Right hindlimb (tissue), 1 donor: ENCODE results near the gene TBKBP1.
"Not testable (repeated sequence)": the region's sequence is repeated elsewhere in the genome, so short reads cannot be mapped to it uniquely, and the experiment has no call there.

Experiments
- DNase-seq: peaks from one replicate; pipeline ENCODE4 v3.0.0-alpha.2; 2018

TBKBP1 gene

DNA sequence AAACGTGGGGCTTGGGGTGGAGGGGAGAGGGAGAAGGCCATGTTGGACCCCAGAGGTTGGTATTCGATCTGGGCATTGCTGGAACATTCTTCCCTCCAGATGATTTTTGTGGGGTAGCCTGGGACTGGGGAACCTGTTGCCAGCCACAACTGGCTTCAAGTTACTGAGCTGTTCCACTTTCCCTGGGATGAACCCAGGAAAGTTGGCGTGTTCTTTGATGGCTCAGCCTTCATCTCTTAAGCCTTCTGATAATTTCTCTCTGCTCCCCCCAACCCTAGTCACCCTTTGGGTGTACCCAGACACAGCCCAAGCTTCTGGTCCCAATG, 41.1 kb downstream of the TBKBP1 start:
- DNase-seq, result no peak

DNA sequence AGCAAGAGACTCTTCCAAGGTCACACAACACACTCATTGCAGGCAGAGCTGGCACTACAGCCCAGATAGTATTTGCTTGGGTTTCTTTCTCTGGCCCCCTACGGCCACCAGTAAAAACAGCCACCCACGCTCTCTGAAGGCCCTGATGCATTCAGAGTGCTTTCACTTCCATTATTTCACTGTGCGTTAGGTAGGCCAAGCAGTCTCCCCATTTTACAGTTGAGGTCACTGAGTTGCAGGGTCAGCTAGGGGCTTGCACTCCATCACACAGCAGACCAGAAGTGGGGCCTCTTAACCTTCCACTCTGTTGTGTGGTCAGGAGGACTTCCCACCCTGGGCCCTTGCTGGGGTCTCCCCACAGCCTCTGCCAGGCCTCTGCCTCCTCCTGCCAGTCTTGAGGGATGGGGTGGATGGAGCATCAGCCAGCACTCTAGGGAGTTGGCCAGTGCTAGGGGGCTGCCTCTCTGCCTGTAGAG, 41.6 kb downstream of the TBKBP1 start:
- no peak for DNase-seq

DNA sequence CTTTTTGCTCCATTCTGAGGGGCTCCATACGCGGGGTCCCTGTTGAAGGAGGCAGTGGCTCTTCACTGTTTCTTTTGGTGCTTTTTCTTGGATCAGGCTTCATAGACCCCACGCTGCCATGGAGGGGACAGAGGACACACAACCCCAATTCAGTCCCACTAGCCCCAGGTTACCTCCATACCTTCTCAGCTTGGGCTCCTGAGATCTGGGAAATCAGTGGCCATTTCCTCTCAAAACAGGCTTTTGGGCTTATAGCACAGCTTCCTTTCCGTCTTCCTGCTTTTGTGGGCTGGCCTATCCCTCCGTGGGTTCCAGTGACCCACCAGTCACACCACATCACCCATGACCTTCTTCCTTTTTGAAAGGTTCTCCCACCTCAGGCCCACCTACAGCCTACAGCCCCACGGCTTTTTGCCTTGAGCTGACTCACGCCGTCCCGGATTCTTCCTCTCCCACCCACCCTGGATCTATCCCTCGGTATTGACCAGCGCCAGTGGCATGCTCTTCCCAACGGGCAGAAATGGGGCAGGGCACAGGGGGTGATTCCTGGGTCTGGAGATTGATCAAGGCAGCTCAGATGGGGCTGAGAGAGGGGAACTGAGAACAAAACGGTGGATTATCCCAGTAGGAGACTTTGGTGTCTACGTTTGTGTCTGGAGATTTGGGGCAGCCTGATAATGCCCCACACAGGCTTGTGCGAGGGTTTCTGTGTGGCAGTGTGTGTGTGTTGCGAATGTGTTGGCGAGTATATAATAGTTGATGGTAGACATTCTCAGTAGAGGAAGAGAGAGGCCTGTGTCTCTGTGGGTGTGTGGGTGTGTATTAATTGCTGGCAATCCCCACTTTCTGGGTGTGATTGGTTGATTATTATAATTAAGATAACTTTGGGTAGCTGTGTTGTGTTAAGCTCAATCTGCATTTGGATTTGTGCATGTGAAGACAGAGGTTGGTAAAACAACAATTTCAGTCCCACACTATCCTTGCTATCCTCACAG, 42.8 kb downstream of the TBKBP1 start:
- DNase-seq, result no peak

DNA sequence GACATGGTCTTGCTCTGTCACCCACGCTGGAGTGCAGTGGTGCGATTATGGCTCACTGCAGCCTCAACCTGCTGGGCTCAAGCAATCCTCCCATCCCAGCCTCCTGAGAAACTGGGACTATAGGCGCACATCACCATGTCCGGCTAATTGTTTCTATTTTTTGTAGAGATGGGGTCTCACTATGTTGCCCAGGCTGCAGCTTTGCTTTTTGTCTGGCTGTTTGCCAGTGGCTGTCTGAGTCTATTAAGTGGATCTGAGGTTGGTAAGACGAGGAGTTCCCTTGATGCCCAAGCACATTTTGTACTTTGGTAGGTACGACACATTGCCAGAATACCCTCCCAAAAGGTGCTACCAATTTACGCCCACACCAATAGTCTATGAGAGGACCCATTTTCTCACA, 44.2 kb downstream of the TBKBP1 start:
- no peak for DNase-seq

DNA sequence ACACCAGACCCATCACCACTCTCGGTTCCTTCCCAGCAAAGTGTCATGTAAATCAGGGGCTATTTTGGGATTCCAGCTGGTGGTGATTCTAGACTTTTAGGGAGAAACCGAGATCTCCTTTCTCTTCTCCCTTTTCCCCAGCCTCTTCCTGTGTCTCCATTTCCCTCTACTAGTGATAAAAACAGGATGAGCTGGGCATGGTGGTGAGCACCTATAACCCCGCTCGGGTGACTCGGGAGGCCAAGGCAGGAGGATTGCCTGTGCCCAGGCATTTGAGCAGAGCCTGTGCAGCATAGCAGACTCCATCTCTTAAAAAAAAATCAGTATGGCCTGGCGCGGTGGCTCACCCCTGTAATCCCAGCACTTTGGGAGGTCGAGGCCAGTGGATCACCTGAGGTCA, 45.2 kb downstream of the TBKBP1 start:
- DNase-seq, result no peak

DNA sequence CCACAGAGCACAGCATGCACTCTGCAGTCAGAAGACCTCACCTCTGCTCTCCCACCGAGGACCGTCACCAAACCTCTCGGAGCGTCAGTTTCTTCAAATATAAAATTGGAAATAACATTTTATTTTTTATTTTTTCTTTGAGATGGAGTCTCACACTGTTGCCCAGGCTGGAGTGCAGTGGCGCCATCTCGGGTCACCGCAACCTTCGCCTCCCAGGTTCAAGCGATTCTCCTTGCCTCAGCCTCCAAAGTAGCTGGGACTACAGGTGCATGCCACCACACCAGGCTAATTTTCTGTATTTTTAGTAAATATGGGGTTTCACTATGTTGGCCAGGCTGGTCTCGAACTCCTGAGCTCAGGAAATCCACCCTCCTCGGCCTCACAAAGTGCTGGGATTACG, 46.0 kb downstream of the TBKBP1 start:
- not testable (repeated sequence) for DNase-seq

DNA sequence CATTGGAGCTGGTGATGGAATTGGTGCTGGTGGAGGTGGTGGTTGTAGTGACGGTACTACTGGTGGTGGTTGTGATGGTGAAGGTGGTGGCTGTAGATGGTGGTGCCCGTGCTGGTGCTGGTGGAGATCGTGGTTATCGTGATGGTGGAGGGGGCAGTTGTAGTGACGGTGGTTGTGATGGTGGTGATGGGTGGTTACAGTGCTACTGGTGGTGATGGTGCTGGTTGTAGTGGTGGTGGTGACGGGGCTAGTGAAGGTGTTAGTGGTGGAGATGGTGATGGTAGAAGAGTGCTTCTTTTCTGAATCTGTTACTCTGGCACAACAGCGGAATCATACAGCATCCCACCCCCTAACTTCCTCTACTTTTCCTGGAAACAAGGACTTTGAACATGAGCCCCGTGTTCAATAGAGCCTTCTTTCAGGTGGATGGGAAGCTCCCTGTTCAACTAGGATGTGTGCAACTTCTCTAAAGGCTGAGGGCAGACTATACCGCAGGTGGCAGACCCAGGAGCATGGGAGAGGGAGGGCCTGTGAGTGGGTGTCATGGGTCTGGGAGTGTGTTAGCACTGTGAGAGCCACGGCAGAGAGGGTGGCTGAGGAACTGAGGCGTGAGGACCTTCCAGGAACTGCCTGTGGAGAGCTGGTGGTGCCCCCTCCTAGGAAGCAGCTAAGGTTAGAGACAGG, 47.3 kb downstream of the TBKBP1 start:
- no peak for DNase-seq

DNA sequence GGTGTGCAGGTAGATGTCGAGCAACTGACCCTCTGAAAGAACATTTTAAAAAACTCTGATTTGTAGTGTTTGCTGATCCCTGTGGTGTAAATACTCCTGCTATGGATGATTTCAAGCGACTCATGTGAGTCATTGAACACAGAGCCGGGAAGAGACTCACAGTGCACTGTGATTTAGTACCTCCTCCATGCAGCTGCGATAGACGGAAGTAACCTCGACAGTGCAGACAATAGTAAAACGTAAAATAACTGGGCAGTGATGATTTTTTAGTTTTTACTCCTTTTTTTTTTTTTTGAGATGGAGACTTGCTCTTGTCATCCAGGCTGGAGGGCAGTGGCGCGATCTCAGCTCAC, 47.8 kb downstream of the TBKBP1 start:
- DNase-seq, result no peak

DNA sequence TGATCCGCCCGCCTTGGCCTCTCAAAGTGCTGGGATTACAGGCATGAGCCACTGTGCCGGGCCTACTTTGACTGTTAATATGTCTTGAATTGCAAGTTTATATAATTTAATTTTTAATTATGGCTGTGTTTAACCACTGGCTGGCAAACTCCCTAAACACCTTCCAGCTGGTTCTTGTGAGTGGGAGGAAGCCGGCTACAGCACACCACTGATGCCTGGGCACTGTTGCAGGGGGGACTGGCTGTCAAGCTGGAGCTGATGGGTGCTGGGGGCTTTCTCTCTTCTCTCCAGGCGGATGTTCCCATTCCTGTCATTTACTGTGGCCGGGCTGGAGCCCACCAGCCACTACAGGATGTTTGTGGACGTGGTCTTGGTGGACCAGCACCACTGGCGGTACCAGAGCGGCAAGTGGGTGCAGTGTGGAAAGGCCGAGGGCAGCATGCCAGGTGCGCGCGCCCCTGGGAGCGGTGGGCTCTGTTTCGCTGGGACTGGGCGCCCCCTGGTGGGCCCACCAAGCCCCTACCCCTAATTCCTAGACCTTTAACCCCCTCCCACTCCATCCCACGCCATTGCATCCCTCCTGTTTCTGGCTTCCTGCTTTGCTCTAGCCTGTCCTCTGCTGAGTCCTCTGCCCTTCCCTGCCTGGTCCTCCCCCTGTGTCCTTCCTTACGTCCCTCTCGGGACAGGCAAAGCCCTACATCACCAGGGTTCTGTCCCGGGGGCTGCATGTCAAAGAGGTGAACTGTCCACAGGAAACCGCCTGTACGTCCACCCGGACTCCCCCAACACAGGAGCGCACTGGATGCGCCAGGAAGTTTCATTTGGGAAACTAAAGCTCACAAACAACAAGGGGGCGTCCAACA, 48.6 kb downstream of the TBKBP1 start:
- no peak for DNase-seq

DNA sequence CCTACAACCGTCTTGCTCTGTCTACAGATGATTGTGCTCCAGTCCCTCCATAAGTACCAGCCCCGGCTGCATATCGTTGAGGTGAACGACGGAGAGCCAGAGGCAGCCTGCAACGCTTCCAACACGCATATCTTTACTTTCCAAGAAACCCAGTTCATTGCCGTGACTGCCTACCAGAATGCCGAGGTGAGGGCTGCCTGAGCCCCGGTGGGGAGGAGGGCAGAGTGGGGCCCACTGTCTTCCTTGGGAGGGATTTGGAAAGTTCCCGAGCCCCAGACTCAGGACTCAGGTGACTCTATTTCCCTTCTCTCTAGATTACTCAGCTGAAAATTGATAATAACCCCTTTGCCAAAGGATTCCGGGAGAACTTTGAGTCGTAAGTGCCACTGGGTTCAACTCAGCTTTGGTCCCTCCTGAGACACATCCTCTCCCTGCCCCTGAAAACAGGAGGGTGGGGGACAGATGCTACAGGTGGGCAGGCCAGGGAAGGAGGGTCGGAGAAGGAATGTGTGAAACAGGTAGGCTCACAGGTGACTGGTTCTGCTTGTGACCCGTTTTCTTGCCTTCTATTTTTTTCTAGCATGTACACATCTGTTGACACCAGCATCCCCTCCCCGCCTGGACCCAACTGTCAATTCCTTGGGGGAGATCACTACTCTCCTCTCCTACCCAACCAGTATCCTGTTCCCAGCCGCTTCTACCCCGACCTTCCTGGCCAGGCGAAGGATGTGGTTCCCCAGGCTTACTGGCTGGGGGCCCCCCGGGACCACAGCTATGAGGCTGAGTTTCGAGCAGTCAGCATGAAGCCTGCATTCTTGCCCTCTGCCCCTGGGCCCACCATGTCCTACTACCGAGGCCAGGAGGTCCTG, 50.4 kb downstream of the TBKBP1 start:
- no peak for DNase-seq

DNA sequence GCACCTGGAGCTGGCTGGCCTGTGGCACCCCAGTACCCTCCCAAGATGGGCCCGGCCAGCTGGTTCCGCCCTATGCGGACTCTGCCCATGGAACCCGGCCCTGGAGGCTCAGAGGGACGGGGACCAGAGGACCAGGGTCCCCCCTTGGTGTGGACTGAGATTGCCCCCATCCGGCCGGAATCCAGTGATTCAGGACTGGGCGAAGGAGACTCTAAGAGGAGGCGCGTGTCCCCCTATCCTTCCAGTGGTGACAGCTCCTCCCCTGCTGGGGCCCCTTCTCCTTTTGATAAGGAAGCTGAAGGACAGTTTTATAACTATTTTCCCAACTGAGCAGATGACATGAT, 51.0 kb downstream of the TBKBP1 start:
- no peak for DNase-seq

DNA sequence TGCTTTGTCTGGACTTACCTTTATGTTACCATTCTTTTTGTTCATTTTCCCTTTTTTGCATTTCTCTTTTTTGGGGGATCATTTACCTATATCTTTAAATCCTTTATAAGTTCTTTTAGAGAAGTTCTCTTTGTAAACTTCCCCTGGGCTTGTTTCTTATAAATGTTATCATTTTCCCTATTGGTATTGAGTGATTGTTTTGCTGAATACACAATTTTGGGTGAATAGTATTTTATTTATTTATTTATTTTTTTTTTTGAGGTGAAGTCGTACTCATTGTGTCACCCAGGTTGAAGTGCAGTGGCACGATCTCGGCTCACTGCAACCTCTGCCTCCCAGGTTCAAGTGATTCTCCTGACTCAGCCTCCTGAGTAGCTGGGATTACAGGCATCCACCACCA, 57.5 kb downstream of the TBKBP1 start:
- no peak for DNase-seq

DNA sequence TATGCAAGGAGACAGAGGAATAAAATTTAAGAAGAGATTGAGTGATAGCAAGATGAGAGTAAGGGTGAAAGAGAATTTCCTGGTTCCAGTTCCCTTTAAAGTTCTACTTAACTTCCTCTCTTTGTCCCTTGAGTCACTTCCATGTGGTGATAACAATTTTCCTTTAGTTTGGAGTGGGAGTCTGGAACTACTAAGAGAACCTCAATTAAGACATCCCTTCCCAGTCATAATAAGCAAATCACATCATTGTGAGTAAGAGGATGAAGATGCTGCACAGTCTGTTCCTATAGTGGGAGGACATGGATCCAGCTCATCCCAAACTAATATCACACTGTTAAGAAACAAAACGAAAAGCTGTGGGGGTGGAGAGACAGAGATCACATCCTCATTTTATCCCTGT, 63.4 kb downstream of the TBKBP1 start:
- no peak for DNase-seq

DNA sequence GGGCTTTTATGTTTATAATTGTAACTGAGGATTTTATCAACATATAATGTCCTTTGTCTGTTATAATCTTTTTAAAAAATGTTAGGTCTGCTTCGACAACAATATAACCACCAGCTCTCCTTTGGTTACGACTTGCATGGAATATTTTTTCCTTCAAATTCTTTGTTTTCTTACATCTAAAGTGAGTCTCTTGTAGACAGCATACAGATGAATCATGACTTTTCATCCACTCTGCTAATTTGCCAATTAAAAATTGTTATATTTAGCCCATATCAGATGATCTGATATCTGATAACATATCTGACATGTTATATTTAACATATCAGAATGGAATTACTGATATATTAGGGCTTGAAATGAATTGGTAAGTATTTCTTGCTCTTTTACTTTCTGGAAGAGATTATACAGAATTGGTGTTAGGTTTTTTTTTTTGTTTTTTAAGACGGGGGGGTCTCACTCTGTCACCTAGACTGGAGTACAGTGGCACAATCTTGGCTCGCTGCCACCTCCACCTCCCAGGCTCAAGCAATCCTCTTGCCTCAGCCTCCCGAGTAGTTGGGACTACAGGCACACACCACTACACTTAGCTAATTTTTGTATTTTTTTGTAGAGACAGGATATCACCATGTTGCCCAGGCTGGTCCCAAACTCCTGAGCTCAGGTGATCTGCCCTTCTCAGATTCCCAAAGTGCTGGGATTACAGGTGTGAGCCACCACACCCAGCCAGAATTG, 66.6 kb downstream of the TBKBP1 start:
- DNase-seq, result no peak
